Activated CD4-positive, alpha-beta T cell treated with anti-CD3 and anti-CD28 coated beads, Interleukin-10, Interleukin-2, amounts not matched to agents 100 ng/mL and 50 ng/mL, durations not matched to agents 16 hours and 8 hours (primary cell): ENCODE measurements around the gene KRT32.

Experiments
- DNase-seq: peaks from one replicate; pipeline ENCODE4 v3.0.0-alpha.2; 2020

KRT32 gene

DNA sequence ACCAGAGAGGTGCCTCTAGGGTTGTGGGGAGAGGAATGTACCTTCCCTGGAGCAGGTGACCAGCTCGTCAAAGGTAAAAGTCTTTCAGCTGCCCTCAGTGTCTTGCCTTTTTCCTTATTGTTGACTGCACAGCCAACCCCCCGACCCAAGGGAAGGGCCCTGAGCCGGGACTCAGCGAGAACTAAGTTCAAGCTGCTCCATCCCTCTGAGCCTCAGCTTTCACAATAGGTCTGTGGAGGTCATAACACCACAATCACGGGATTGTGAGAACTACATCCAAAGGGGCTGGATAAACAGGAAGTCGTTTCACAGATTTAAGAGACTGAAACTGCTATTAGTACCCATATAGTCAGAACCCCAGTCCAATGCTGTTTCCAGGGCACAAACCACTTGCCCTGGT is 25.2 kb upstream of the KRT32 start:
- DNase-seq: no peak

DNA sequence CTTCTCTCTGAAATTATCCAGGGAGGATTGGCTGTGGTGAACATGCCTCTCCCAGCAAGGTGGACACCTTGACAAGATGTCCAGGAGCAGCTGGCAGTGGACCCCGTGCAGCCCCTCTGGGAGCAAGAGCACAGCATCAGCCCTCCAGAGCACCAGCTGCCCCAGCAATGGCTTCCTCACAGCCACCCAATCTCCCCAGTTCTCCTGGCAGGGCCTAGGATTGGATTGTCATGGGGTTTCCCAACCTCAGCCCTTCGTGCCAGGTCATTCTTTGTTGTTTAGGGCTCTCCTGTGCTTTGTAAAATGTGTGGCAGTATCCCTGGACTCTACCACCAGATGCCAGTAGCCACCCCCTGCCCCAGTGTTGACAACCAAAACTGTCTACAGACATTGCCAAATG is 24.3 kb upstream of the KRT32 start:
- DNase-seq: no peak

DNA sequence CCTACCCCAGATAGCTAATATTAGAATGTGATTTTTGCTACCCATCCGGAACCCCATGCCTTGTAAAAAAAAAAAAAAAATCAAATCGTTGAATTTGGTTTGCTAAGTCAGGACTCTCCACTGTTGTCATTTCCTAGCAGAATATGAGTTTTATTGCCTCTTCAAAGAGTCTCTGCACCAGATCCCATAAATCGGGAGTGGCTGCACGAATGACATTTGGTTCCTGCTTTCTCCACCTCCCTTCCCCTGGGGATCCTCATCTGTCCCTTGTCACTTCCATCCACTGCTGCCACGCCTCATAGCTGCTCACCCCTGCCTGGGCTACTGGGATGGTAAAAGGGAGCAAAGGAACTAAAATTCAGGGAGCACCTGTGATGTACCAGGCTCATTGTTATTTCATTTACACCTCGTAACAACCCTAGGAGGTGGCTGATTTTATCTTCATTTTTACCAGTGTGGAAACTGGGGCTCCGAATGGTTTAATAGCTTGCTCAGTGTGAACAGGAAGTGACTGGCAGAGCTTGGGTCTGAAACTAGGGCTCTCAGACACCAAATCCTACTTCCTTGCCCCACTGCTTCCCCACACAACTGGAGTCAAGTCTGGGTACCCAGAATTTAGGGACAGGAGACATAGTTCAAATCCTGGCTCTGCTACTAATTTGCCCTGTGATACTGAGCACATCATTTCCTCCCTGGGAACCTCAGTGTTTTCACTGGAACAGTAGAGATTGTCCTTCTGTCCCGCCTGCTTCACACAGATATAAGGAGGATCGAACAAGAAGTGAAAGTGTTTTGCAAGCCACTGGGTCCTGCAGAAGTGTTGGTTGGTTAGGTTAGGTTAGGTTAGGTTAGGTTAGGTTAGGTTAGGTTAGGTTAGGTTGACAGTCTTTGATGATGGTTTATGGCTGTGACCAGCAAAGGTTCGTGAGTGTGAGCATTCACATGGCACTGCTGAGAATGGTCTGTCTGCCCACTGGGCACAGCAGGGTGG is 23.1 kb upstream of the KRT32 start:
- DNase-seq: no peak

DNA sequence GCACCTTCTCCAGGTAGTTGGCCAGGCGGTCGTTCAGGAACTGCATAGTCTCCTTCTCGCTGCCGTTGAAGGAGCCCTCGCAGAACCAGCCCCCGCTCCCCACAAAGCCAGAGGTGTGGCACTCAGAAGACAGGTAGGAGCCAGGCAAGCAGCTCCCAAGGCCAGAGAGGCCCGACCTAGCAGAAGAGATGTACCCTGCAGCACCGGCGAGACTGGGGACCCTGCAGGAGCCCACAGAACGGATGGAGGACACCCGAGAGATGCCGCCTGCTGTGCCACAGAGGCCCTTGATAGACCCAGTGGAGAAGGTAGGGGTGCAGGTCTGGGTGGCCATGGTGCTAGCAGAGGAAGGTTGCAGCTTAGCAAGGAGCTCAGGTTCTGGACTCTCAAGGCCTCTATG is 22.3 kb upstream of the KRT32 start, which contains the start of gene KRT36:
TSS of gene KRT36 (minus strand) at position 380 of the 400 bp plus-strand sequence. CDS start at position 334, 46 bp downstream.
- DNase-seq: no peak

DNA sequence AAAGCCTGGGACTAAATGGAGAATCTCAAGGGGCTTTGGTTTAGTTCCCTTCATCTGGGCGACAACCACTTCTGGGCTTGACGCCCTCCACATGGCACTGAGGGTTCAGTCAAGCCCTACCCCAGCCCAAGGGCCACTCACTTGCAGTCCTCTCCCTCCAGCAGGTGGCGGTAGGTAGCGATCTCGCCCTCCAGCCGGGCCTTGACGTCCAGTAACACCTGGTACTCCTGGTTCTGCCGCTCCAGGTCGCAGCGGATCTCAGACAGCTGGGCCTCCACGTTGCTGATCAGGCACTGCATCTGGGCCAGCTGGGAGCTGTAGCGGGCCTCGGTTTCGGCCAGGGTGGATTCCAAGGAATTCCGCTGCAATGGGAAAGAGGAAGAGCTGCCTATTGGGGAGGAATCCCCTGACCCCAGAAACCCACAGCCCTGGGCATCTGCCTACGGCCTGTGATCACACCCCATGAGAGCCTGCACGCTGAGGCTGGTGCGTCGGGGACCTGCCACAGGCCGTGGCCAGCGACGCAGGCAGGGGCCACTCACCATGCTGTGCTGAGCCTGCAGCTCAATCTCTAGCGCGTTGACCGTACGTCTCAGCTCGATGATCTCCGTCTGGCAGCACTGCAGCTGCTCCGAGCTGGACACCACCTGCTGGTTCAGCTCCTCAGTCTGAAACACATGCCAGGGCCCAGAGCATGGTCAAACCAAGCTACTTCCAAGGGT is 19.8 kb upstream of the KRT32 start:
- peak; percentile 54 for DNase-seq

DNA sequence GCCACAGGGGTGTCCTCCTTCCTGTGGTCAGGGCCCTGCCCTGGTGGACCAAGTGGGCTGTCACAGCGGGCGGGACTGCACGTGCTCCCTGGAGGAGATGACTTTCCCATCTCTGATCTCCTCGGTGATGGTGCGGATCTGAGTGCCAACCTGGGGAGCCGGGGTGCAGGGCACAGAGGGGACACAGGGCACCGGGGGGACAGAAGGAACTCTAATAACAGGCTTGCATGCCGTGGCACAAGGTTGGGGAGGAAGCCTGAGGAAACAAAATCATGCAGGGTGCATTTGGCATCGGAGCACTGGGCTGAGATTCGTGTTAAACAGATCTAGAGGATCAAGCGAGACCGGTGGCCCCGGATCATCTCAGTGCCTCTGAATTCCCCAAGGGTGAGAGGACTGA is 19.1 kb upstream of the KRT32 start:
- no peak for DNase-seq

DNA sequence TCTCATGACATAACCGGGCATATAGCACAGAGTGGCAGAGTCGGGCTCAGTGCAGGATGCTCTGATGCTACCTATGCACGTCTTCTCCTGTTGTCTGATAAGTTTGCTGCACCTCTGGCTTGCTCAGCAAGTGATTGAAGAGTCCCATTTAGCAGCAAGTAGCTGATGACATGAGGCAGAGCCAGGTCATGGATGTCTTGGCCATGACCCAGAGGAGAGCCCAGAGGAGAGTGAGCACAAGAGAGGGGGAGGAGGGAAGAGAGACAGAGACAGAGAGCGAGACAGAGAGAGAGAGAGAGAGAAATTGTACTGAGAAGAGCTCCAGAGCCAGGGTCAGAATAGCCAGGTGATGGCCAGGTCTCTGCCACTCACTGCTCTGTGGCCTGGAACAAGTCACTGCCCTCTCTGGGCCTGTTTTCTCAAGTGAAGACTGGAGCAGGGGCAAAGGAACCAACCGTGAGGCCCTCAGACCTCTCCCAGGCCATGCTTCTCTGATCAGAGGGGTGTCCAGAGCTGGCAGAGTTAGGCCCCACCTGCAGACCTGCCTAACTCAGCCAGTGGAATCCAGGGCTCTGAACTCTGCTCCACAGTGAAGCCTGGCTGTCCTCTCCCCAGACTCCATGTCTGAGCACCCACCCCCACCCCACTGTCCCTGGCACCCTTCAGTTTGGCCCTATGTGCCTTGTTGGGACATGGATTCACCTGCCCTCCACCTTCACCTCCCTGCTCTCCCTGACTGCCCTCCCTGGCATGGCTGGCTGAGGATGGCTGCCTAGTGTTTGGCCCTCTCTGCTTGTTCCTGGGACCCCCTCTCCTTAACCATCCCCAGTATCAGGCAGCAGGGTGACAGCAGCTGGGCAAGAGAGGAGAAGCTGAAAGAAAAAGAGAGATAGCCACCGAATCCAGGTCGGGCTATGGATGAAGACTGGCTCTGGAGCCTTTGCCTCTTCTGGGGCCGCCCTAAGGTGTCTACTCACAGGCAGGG is 18.0 kb upstream of the KRT32 start:
- DNase-seq: no peak

DNA sequence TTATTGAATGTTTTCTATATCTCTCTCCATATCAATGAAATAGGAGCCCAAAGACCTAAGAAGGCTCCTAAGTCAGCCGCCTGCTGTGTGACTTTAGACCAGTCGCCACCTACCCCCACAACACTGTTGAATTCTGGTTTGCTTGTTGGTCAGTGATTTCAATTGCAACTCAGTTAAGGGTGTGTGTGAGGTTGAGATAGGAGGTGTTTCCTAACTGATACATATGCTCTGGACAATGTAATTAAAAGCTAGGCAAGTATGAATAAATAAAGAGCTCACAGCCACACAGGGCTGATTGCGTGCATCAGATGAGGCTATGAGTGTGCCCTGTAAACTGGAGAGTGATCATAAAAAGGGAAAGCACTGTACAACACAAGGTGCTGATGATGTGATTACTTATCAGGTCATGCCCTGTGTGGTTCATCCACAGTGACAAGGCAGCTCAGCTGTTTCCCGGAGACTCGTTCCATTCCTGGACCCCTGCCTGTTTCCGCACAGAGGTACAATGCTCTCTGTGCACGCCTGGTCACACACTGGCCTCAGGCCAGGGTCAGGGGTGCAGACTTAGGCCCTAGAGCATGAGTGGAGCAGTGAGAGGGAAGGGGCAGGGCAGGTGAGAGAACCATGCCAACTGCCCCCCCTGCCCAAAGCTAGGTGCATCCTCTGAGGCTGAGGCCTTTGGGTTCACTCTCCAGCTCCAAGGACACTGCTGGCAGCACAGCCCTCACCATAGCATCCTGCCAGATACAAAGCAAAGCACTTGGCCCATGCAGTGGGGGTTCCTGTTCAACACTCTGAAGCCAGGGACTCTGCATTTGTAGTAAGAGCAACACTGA is 17.0 kb upstream of the KRT32 start:
- no peak for DNase-seq

DNA sequence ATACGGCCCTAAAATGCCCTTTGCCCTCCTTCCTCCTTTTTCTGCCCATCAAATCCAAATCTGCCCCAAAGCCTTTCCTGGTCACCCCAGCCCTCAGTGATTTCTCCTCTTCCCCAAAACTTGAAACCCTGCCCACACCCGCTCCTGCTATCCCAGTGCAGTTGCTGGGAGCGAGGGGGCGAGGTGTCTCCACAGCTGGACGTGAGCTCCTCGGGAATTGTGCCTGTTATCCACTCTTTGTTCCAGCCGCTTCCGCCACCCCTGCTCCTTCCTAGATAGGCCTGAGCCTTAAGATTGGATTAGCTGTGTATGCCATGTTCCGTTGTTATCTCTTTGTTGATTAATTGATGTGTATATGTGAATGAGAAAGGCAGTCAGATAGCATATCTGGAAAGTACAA is 16.3 kb upstream of the KRT32 start:
- no peak for DNase-seq

DNA sequence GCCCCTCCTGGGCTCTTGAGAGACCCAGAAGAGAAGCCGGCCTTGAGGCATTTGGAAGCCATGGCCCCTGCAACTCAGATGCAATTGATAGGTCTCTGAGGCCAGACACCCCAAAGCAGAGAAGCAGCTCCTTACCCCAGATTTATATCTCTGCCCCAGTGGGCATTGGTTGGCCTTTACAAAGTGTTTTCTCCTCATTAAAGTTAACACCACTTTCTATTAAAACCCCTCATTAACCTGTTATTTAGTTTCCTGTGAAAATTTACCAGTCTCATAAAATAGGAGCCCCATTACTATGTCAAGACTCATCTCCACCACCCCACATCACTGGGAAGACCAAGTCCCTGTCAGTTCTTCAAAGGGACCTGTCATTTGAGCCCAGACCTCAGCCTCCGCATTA is 13.8 kb upstream of the KRT32 start, which contains the start of gene KRT35:
TSS of gene KRT35 (minus strand) at position 116 of the 400 bp plus-strand sequence. CDS start at position 62, 54 bp downstream.
- no peak for DNase-seq

DNA sequence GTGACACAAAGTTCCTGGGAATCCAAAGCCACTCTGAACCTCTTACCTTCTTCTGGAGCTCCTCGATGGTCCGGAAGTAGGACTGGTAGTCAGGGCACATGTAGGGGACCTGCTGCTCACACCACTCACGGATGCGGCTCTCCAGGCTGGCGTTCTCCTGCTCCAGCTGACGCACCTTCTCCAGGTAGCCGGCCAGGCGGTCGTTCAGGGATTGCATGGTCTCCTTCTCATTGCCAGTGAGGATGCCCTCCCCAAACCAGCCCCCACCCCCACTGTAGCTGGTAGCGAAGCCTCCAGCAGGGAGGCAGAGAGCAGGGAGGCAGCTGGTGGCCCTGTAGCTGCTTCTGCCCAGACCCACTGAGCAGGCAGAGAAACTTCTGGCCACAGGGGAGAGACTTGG is 13.4 kb upstream of the KRT32 start:
- no peak for DNase-seq

DNA sequence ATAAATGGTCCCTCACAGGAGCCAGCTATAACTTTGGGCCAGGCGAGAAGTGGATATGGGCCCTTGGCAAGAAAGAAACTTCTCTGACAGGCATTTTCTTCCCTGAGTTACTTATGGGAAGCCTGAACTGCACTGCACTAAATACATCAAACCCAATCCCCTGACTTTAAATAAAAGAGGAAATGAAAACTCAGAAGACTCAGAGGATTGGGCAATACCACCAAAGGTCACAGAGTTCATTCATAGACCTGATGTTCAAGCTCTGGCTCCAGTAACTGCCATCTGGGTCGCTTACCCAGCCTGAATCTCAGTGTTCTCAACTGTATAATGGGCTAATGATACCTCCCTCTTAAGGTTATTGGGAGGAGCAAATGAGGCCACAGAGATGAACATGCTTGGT is 12.9 kb upstream of the KRT32 start:
- no peak for DNase-seq

DNA sequence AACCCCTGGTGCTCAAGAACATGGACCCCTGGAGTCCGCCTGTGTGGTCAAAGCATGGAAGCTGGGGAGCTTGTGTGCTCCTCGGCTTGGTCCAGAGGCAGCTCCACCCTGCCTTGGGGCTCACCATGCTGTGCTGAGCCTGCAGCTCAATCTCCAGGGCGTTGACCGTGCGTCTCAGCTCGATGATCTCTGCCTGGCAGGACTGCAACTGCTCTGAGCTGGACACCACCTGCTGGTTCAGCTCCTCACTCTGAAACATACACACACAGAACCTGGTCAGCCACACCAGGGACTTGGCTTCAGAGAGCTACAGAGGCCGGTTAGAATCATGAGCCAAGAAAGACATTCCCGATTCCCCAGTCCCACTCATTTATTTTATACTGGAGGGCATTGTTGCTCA is 11.1 kb upstream of the KRT32 start:
- no peak for DNase-seq

DNA sequence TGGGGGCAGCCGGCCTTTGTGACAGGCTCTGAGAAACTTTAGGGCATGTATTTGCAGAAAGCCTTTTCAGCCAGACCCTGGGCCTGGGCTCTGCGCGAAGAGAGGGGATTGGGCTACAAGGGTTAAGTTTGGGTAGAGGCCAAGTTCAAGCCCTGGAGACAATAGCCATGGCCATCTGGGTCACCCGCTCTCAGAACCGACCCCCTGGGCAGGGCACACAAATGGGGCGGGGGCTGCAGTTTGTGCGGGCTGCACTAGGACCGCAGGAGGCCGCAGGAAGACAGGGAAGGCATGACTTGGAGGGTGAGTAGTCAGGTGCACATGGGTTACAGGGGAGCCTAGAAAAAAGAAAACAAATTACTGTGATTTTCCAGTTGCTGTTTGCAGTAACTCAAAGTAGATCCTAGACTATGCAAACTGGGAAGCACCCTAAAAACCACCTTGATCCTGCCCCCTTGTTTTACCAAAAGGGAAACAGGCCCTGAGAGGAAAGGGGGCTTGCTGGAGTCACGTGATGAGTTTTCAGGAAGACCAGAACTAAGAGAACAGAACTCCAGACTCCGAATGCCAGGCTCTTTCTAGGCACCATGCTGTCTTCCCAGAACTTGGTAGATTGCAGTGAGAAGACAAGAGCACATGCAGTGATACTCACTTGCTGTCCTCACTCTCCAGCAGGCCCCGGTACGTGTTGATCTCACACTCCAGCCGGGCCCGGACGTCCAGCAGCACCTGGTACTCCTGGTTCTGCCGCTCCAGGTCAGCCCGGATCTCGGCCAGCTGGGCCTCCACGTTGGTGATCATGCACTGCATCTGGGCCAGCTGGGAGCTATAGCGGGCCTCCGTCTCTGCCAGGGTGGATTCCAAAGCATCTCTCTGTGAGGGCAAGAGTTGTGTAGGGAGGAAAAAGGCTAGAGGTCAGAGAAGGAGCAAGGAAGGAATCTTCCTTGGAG is 10.0 kb upstream of the KRT32 start:
- DNase-seq: no peak

DNA sequence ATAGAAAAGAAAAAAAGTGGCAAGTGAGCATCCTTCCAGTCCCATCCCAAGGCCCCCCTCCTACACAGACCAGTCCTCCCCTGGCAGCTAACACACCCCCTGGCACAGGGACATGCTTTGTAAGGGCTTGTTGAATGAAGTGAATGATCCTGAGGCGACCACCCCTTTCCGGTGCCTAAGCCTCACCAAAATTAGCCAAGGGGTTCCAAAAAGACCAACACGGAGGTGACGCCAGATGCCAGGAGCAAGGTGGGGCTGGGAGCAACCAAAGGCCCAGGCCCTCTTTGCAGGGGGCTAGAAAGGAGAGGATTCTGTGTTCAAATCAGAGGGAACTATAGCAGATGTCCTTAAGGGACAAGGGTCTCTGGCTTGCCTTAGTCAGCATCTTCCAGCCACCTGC is 8.2 kb upstream of the KRT32 start:
- DNase-seq: no peak

DNA sequence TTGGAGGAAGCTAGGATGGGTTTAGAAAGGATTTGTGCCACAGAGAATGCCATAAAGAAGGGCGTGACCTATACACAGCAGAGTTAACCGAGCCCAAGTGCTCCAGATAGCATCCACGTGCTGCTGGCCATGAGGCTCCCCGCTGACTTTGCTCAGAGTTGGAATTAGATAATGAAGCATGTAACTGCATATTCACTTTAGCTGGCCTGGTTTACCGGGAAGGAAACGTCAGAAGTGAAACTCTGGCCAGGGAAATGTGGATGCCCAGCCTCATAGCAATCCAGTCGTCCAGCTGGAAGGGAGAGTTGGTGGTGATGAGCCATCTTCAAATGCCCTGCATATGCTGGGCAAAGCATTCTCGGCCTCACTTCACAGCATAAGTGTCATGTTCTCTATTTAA is 7.7 kb upstream of the KRT32 start:
- DNase-seq: no peak

DNA sequence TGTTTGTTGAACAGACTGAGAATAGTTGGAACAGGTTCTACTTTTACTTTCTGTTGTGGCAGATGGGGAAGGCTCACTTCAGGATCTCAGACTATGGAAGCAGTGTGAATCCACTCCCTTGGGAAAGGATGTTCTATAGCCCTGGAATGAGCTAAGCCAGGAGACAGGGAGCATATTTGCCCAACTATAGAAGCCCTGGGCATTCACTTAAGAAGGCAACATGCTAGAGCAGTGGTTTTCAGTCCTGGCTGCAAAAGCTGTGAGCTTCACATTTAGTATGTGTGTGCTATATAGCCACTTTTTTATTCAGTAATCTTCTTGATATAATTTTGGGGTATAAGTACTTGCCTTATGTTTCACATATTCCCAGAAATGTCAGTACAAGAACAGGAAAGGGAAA is 1.2 kb upstream of the KRT32 start:
- DNase-seq: no peak

DNA sequence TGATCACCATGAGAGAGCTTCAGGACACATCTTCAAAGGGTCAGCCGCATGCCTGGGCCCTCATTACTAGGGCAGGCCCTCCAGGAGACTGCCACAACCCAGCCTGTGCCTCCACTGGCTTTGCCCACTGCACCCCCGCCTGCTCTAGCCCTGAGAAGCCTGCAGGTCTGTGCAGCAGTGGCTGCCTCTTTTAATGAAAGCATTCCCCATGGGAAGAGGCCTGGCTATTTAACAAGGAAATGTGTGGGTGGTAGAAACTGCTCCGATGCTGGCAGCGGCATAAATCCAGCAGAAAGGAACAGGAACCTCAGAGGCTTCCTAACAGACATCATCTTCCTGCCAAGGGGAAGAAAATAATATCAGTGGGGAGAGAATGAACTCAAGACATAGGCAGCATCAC is 375 bp upstream of the KRT32 start:
- DNase-seq: no peak

DNA sequence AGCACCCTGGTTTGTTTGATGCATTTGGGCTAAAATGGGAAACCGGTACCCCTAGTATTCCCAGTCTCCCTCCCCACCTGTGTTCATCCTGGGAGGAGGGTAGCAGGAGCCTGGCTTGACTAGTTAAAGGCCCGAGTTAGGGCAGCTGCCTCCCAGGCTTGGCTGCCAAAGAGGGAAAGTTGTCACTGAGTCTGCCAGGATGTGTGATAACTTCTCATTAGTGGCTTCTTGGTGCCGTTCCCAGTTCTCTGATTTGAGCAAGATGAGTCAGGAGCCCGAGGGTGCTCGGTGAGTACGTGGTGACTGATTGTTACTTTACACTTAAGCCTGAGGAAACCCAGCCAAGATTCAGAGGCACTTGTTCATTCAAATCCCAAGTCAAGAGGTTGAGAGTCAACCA is 2.5 kb downstream of the KRT32 start:
- DNase-seq: no peak

DNA sequence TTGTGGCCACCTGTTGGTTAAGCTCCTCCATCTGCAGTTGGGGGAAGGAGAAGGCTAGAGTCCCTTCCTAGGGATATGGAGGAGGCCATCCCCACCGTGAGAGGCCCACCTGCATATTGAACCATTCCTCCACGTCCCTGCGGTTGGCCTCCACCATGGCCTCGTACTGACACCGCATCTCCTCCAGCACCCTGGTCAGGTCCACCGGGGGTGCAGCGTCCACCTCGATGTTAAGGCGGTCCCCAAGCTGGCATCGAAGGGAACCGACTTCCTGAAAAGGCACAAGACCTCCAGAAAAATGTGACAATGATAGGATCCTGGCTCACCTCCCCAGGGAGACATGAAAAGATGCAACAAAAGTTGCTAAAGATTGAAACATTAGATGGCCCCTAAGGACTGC is 3.0 kb downstream of the KRT32 start:
- no peak for DNase-seq

DNA sequence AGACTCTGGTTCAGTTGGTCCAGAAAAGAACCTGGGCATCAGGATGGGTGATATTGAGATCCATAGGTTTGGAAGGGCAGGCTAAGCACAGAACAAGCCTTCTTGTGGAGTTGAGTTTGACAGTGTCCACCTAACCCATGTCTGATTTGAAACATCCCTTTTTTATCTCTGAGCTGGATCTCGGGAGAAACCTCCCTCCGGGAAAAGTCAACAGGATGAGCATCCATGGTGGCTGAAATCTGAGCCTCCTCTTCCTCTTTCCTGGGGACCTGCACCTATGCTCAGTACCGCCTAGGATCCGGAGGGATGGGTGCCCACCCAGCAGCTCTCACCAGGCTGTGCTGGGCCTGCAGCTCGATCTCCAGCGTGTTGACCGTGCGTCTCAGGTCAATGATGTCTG is 3.4 kb downstream of the KRT32 start:
- no peak for DNase-seq
